ENCODE measurements around the gene TICAM2.

TICAM2 gene

GRCh38 chr5:115530426-115530825 is 71.9 kb downstream of the TICAM2 start:
- no peak for DNase-seq
